HepG2 (cell line): Measurements from ENCODE around the gene DTNB. TPM values are rescaled to one million over a fixed set of nuclear protein-coding genes. Genes with fewer than 3 reads are reported as not detected.
A peak's percentile ranks its signal among the peaks of the same experiment; 100 is the strongest.

Source experiments
- ATAC-seq: fragments of 200-7000 bp; cut with Tn5 transposase; 3 replicates; pipeline ENCODE4 v1.9.1; 2020; ENCODE audit warnings: mild to moderate bottlenecking, moderate library complexity
- BruUV-seq: library from RNA; stranded (reverse); fragments of 400-500 nt; replicated peaks from 2 replicates; lab custom pipeline; 2021; lab: Mats Ljungman, UMichigan
- CTCF ChIA-PET: fragments of 300-600 bp; formaldehyde crosslinking; extraction: SDS; loops from one replicate; lab custom pipeline; 2021; ENCODE audit warnings: low total read pairs, inconsistent platforms, low intra/inter-chr PET ratio; lab: Yijun Ruan, JAX
- POLR2A ChIA-PET: fragments of 350-600 bp; sonication (Branson Sonifier 250); formaldehyde crosslinking; loops from one replicate; lab custom pipeline; 2020; ENCODE audit warnings: antibody characterized with exemption, inconsistent platforms; lab: Yijun Ruan, JAX
- DNase-seq: peaks from one replicate; pipeline ENCODE4 v3.0.0-alpha.2; 2015; ENCODE audit warnings: low spot score
- FAIRE-seq: peaks from 3 replicates; lab custom pipeline; 2011; peaks lifted over from hg19 to GRCh38; lab: Jason Lieb, UNC
- H2AFZ ChIP-seq: one replicate; pipeline ENCODE4 v1.6.1; 2011; ENCODE audit warnings: low read length, inconsistent platforms
- H3K27ac ChIP-seq: fragments of 300-600 bp; 3 replicates; pipeline ENCODE4 v1.8.0; 2011; ENCODE audit warnings: mixed run types, mild to moderate bottlenecking, mixed read lengths, low read length, inconsistent platforms; ENCODE audit not compliant: insufficient read depth; ENCODE audit errors: extremely low read length
- H3K27me3 ChIP-seq, 2 experiments: fragments of 200-600 bp in 1 of 2; 2 replicates in 1 of 2; 3 replicates in 1 of 2; pipeline versions ENCODE4 v1.6.0 to v1.8.0; 2011; ENCODE audit warnings: low read length in 2 of 2, mild to moderate bottlenecking in 2 of 2, moderate library complexity in 2 of 2, inconsistent platforms in 1 of 2; ENCODE audit not compliant: insufficient read depth in 2 of 2, control insufficient read depth in 1 of 2
- H3K36me3 ChIP-seq, 2 experiments: fragments of 200-600 bp in 1 of 2; replicated peaks in 1 of 2; 2 replicates in 1 of 2; 3 replicates in 1 of 2; pipeline versions ENCODE4 v1.5.1 to v1.8.0; 2011; ENCODE audit warnings: low read length in 2 of 2, inconsistent platforms in 1 of 2; ENCODE audit not compliant: insufficient read depth in 2 of 2, control insufficient read depth in 1 of 2
- H3K4me1 ChIP-seq: 2 replicates; pipeline ENCODE4 v1.5.1; 2012; ENCODE audit warnings: low read length, inconsistent platforms; ENCODE audit not compliant: insufficient read depth
- H3K4me2 ChIP-seq: 2 replicates; pipeline ENCODE4 v1.6.0; 2011; ENCODE audit warnings: low read depth, low read length, inconsistent platforms
- H3K4me3 ChIP-seq, 3 experiments: fragments of 200-600 bp in 1 of 3; sonication (generic), shearing (Covaris generic) in 1 of 3; replicated peaks in 1 of 3; 2 replicates each; pipeline ENCODE4 v1.5.1; 2011 to 2016; ENCODE audit warnings: low read length in 3 of 3, inconsistent platforms in 2 of 3, low read depth in 2 of 3, mild to moderate bottlenecking in 2 of 3, control low read depth in 1 of 3, mixed read lengths in 1 of 3; ENCODE audit not compliant: insufficient read depth in 1 of 3
- H3K79me2 ChIP-seq: one replicate; pipeline ENCODE4 v1.6.1; 2011; ENCODE audit warnings: low read length, inconsistent platforms; ENCODE audit not compliant: insufficient read depth
- H3K9ac ChIP-seq: 2 replicates; pipeline ENCODE4 v1.6.0; 2011; ENCODE audit warnings: mild to moderate bottlenecking, low read depth, low read length, inconsistent platforms; ENCODE audit not compliant: insufficient read depth
- H3K9me3 ChIP-seq: 2 replicates; pipeline ENCODE4 v1.5.1; 2012; ENCODE audit warnings: mild to moderate bottlenecking, low read length
- H4K20me1 ChIP-seq: 2 replicates; pipeline ENCODE4 v1.6.0; 2011; ENCODE audit warnings: inconsistent platforms, mild to moderate bottlenecking, low read length, moderate library complexity; ENCODE audit not compliant: insufficient read depth
- DMAP1 ChIP-seq: IDR thresholded peaks from 2 replicates; pipeline ENCODE4 v1.6.1; 2016
- DNMT1 ChIP-seq: sonication (generic); formaldehyde crosslinking; IDR thresholded peaks from 2 replicates; pipeline ENCODE4 v1.5.1; 2020; ENCODE audit warnings: mild to moderate bottlenecking, missing genetic modification reagents
- DPF2 ChIP-seq: sonication (generic); formaldehyde crosslinking; IDR thresholded peaks from 2 replicates; pipeline ENCODE4 v1.4.0; 2020; ENCODE audit warnings: mild to moderate bottlenecking, low read depth, missing genetic modification reagents, borderline replicate concordance
- ELF3 ChIP-seq: IDR thresholded peaks from 2 replicates; pipeline ENCODE4 v1.6.1; 2016; ENCODE audit warnings: missing genetic modification reagents, missing compliant biosample characterization
- PAXIP1 ChIP-seq: sonication (generic); formaldehyde crosslinking; conservative IDR thresholded peaks from 2 replicates; pipeline ENCODE4 v1.4.0; 2020; ENCODE audit warnings: mild to moderate bottlenecking, missing genetic modification reagents, moderate library complexity
- SAP130 ChIP-seq: IDR thresholded peaks from 2 replicates; pipeline ENCODE4 v1.6.1; 2016; ENCODE audit warnings: low read depth
- SMAD3 ChIP-seq: sonication (generic); formaldehyde crosslinking; IDR thresholded peaks from 2 replicates; pipeline ENCODE4 v1.4.0; 2020; ENCODE audit warnings: missing genetic modification reagents
- SOX5 ChIP-seq: IDR thresholded peaks from 2 replicates; pipeline ENCODE4 v1.6.1; 2016; ENCODE audit warnings: borderline replicate concordance
- SRSF4 ChIP-seq: fragments of 200-400 bp; formaldehyde crosslinking; IDR thresholded peaks from one replicate; pipeline ENCODE4 v1.6.1; 2018; ENCODE audit warnings: mild to moderate bottlenecking, low read depth, low read length, moderate library complexity; ENCODE audit not compliant: poor library complexity, severe bottlenecking
- TCF7 ChIP-seq: sonication (generic); IDR thresholded peaks from 2 replicates; pipeline ENCODE4 v1.6.1; 2016; ENCODE audit warnings: antibody characterized with exemption, low read depth
- TGIF2 ChIP-seq: IDR thresholded peaks from 2 replicates; pipeline ENCODE4 v1.6.1; 2016; ENCODE audit warnings: control low read depth, missing compliant biosample characterization
- XRCC5 ChIP-seq: fragments of 200-400 bp; formaldehyde crosslinking; optimal IDR thresholded peaks from 2 replicates; pipeline ENCODE3; 2017; ENCODE audit warnings: mild to moderate bottlenecking, low read length
- ZBTB8A ChIP-seq: sonication (generic); formaldehyde crosslinking; IDR thresholded peaks from 2 replicates; pipeline ENCODE4 v1.4.0; 2020; ENCODE audit warnings: mild to moderate bottlenecking, low read depth, missing genetic modification reagents, borderline replicate concordance
- ZFX ChIP-seq: sonication (generic); formaldehyde crosslinking; IDR thresholded peaks from 2 replicates; pipeline ENCODE4 v1.4.0; 2020; ENCODE audit warnings: mild to moderate bottlenecking, low read depth, missing genetic modification reagents, moderate library complexity
- WGBS: methylation state at CpG from one replicate; pipeline ENCODE4 v1.1.6; 2017; ENCODE audit warnings: low lambda C conversion rate; 5-methylcytosine and 5-hydroxymethylcytosine counted together
- in situ Hi-C: cut with HindIII; loops from 2 replicates; pipeline ENCODE4 v1.10.0; 2017; ENCODE audit warnings: low pct_unique_long_range_greater_than_20kb; ENCODE audit not compliant: extremely low pct_ligation_motif_present
- intact Hi-C: fragments of 100-400 bp; cut with micrococcal nuclease; formaldehyde crosslinking; loops from one replicate; pipeline ENCODE4 v1.10.0; 2022; ENCODE audit not compliant: unreplicated experiment
- polyA plus RNA-seq, 8 experiments: library from polyadenylated mRNA; depleted of rRNA in 3 of 8; stranded (reverse) in 7 of 8; unstranded in 1 of 8; fragments of >200 nt; fragmentation: Illumina TruSeq in 4 of 8; extraction: Trizol in 4 of 8; gene quantifications; 2 replicates each; pipeline versions ENCODE4 v1.2.1 to v1.2.3, GENCODE V29; 2011 to 2016; ENCODE audit warnings: low read depth in 4 of 8, missing spikeins in 1 of 8, mixed read lengths in 1 of 8; ENCODE audit not compliant: insufficient read depth in 1 of 8
- total RNA-seq, 5 experiments: library from RNA; depleted of rRNA; stranded (reverse); fragments of >200 nt; fragmentation: Illumina TruSeq; extraction: Trizol; gene quantifications; 2 replicates each; pipeline ENCODE4 v1.2.3, GENCODE V29; 2016; ENCODE audit warnings: low read depth in 1 of 5
- TF ChIP-seq, protein P1 (sequence below): sonication (generic); formaldehyde crosslinking; IDR thresholded peaks from 2 replicates; pipeline ENCODE4 v1.9.0; 2021; ENCODE audit warnings: mild to moderate bottlenecking, missing genetic modification reagents

The DTNB gene
- total and polyA plus RNA-seq, 2 of the 13 experiments (the other 11 are each of a cell fraction or from before 2014, with no cell fraction given): 14.4 to 23.9 TPM

DNA sequence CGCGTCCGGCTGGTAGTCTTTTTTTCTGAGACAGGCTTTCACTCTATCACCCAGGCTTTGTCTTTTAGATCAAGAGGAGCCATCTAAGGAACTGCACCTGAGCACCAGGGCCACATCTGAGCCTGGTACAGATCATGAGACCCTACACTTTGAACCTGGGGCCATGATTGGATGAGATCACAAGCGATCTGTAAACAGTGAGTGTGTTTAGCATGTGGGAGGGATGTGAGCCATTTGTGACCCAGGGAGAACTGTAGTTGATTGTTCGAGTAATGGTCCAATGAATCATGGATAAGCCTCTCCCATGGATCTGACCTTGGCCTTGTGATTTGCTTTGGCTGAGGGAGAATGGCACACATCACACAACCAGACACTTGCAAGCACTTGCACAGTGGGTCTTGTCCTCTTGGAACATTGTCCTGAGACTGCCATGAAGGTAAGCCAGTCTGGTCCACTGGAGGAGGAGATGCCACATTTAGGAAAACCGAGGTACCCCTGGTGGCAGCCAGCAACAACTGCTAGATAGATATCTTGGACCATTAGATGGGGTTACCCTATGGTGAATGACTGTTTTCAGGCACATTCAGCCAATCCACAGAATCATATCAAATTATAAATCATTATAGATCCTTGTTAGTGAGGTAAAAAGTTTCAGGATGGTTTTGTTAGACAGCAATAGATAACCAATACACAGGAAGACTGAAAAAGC, 19.5 kb upstream of the DTNB start:
- ChIA-PET POLR2A (no interaction called here), CTCF (interaction anchor here (1.3 kb wide), 1 partner anchor 86 kb away, joined by 5 read pairs; no protein-coding TSS in a partner anchor)
- in situ Hi-C loops (no loop called here), intact Hi-C loops (no loop called here)
- H3K4me2 ChIP-seq: peak overlapping the region; percentile 14
- H3K27me3 ChIP-seq: peaks cover 0 to 10% of the 10 kb centered on the region in 2 experiments; a peak in 3 of 5 replicates
- ATAC-seq (peak; percentile 73), DNase-seq (peak; percentile 92), FAIRE-seq (peak; percentile 83)
- H3K36me3 ChIP-seq: no peaks in the 10 kb centered on the region
- no peak overlapping the region for H2AFZ ChIP-seq
- no TSS peak for BruUV-seq
- 44% methylated on average over 6 of the region's 6 CpGs for WGBS
- H4K20me1 ChIP-seq: no peaks in the 10 kb centered on the region
- H3K4me3 ChIP-seq: no peak overlapping the region
- no peaks in the 10 kb centered on the region for H3K9me3 ChIP-seq
- H3K4me1 ChIP-seq: peaks cover 44% of the 10 kb centered on the region
- no peak overlapping the region for H3K27ac ChIP-seq
- no peaks in the 10 kb centered on the region for H3K79me2 ChIP-seq
- H3K9ac ChIP-seq: no peak overlapping the region
- TF ChIP-seq SAP130 (CRISPR knock-in tag) (peak; percentile 84), ZFX (peak; percentile 24; the same call in 1 of the 2 replicates), DNMT1 (CRISPR knock-in tag) (no peak), TGIF2 (CRISPR knock-in tag) (0 out of 2 replicates have a peak, but pooled peaks have one; percentile 52), XRCC5 (peak; percentile 72), DPF2 (peak; percentile 76), SMAD3 (CRISPR knock-in tag) (peak; percentile 25; the same call in 1 of the 2 replicates), PAXIP1 (CRISPR knock-in tag) (peak; percentile 72), SRSF4 (no peak), ZBTB8A (CRISPR knock-in tag) (no peak), DMAP1 (CRISPR knock-in tag) (peak; percentile 29; the same call in 1 of the 2 replicates), TCF7 (peak; percentile 63), SOX5 (CRISPR knock-in tag) (peak; percentile 75; the same call in 1 of the 2 replicates), ELF3 (CRISPR knock-in tag) (peak; percentile 55)
- TF ChIP-seq, protein P1, sequence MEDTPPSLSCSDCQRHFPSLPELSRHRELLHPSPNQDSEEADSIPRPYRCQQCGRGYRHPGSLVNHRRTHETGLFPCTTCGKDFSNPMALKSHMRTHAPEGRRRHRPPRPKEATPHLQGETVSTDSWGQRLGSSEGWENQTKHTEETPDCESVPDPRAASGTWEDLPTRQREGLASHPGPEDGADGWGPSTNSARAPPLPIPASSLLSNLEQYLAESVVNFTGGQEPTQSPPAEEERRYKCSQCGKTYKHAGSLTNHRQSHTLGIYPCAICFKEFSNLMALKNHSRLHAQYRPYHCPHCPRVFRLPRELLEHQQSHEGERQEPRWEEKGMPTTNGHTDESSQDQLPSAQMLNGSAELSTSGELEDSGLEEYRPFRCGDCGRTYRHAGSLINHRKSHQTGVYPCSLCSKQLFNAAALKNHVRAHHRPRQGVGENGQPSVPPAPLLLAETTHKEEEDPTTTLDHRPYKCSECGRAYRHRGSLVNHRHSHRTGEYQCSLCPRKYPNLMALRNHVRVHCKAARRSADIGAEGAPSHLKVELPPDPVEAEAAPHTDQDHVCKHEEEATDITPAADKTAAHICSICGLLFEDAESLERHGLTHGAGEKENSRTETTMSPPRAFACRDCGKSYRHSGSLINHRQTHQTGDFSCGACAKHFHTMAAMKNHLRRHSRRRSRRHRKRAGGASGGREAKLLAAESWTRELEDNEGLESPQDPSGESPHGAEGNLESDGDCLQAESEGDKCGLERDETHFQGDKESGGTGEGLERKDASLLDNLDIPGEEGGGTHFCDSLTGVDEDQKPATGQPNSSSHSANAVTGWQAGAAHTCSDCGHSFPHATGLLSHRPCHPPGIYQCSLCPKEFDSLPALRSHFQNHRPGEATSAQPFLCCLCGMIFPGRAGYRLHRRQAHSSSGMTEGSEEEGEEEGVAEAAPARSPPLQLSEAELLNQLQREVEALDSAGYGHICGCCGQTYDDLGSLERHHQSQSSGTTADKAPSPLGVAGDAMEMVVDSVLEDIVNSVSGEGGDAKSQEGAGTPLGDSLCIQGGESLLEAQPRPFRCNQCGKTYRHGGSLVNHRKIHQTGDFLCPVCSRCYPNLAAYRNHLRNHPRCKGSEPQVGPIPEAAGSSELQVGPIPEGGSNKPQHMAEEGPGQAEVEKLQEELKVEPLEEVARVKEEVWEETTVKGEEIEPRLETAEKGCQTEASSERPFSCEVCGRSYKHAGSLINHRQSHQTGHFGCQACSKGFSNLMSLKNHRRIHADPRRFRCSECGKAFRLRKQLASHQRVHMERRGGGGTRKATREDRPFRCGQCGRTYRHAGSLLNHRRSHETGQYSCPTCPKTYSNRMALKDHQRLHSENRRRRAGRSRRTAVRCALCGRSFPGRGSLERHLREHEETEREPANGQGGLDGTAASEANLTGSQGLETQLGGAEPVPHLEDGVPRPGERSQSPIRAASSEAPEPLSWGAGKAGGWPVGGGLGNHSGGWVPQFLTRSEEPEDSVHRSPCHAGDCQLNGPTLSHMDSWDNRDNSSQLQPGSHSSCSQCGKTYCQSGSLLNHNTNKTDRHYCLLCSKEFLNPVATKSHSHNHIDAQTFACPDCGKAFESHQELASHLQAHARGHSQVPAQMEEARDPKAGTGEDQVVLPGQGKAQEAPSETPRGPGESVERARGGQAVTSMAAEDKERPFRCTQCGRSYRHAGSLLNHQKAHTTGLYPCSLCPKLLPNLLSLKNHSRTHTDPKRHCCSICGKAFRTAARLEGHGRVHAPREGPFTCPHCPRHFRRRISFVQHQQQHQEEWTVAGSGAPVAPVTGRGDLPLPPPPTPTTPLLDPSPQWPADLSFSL (CRISPR knock-in tag): 0 out of 2 replicates have a peak, but pooled peaks have one; percentile 36
